B cell (primary cell): ENCODE data around the gene FKBP9. TPM values are rescaled to one million over a fixed set of nuclear protein-coding genes. Genes with fewer than 3 reads are reported as not detected.
"Not testable (repeated sequence)": the region's sequence is repeated elsewhere in the genome, so short reads cannot be mapped to it uniquely, and the experiment has no call there.

ENCODE experiments used
- ATAC-seq: fragments of 200-7000 bp; cut with Tn5 transposase; one replicate; pipeline ENCODE4 v1.10.0; 2021; ENCODE audit warnings: low read depth, mild to moderate bottlenecking, moderate number of reproducible peaks, moderate library complexity
- CTCF ChIA-PET: fragments of 350-600 bp; sonication (Branson Sonifier 250); formaldehyde crosslinking; loops from one replicate; lab custom pipeline; 2021; ENCODE audit warnings: antibody characterized with exemption, inconsistent platforms; lab: Charles Lee
- POLR2A ChIA-PET: fragments of 350-600 bp; sonication (Branson Sonifier 250); formaldehyde crosslinking; loops from one replicate; lab custom pipeline; 2021; ENCODE audit warnings: antibody characterized with exemption; lab: Charles Lee
- DNase-seq: peaks from one replicate; pipeline ENCODE4 v3.0.0; 2013
- H2AFZ ChIP-seq: 2 replicates; pipeline ENCODE4 v1.6.1; 2012; ENCODE audit warnings: mild to moderate bottlenecking, low read depth, low read length; ENCODE audit not compliant: insufficient read depth, poor library complexity, severe bottlenecking
- H3K27ac ChIP-seq, 2 donors: 1 replicate in 1 of 2; 2 replicates in 1 of 2; pipeline ENCODE4 v1.5.1; 2012 to 2013; ENCODE audit warnings: low read length in 2 of 2, mild to moderate bottlenecking in 2 of 2, moderate library complexity in 1 of 2
- H3K27me3 ChIP-seq, 4 experiments: fragments of 200-600 bp in 1 of 4; sonication (generic) in 1 of 4; replicated peaks in 1 of 4; 1 replicate in 2 of 4; 2 replicates in 2 of 4; pipeline versions ENCODE4 v1.6.1 to v1.7.0; 2013 to 2016; ENCODE audit warnings: low read length in 3 of 4, mild to moderate bottlenecking in 2 of 4, mixed read lengths in 1 of 4, moderate library complexity in 1 of 4; ENCODE audit not compliant: insufficient read depth in 4 of 4, control insufficient read depth in 3 of 4; ENCODE audit errors: control extremely low read depth in 1 of 4
- H3K36me3 ChIP-seq, 2 experiments: replicated peaks in 1 of 2; 1 replicate in 1 of 2; 2 replicates in 1 of 2; pipeline versions ENCODE4 v1.6.1 to v1.7.1; 2013; ENCODE audit warnings: low read length in 1 of 2; ENCODE audit not compliant: insufficient read depth in 2 of 2, control insufficient read depth in 1 of 2; ENCODE audit errors: control extremely low read depth in 1 of 2, extremely low read depth in 1 of 2
- H3K4me1 ChIP-seq, 2 donors: fragments of 200-600 bp in 1 of 2; sonication (generic) in 1 of 2; 1 replicate in 1 of 2; 2 replicates in 1 of 2; pipeline versions ENCODE4 v1.5.1 to v1.6.1; 2013 to 2017; ENCODE audit warnings: low read length in 2 of 2; ENCODE audit not compliant: control insufficient read depth in 2 of 2, insufficient read depth in 2 of 2
- H3K4me2 ChIP-seq: replicated peaks from 2 replicates; pipeline ENCODE3; 2012; ENCODE audit warnings: mild to moderate bottlenecking, low read depth, low read length; ENCODE audit not compliant: poor library complexity, severe bottlenecking
- H3K4me3 ChIP-seq, 5 experiments: fragments of 200-600 bp in 1 of 5; sonication (generic) in 1 of 5; 1 replicate in 3 of 5; 2 replicates in 2 of 5; pipeline versions ENCODE4 v1.5.1 to v1.7.0; 2011 to 2016; ENCODE audit warnings: low read length in 4 of 5, mild to moderate bottlenecking in 4 of 5, low read depth in 2 of 5, control low read depth in 1 of 5, moderate library complexity in 1 of 5; ENCODE audit not compliant: insufficient read depth in 1 of 5; ENCODE audit errors: control extremely low read depth in 1 of 5, extremely low read depth in 1 of 5
- H3K79me2 ChIP-seq: fragments of 200-600 bp; sonication (generic); one replicate; pipeline ENCODE4 v1.6.0; 2016; ENCODE audit warnings: low read length; ENCODE audit not compliant: control insufficient read depth, insufficient read depth
- H3K9ac ChIP-seq: fragments of 200-600 bp; sonication (generic); 2 replicates; pipeline ENCODE4 v1.6.1; 2017; ENCODE audit warnings: mild to moderate bottlenecking, low read length, moderate library complexity
- H3K9me3 ChIP-seq, 3 donors: one replicate each; pipeline versions ENCODE4 v1.6.1 to v1.7.1; 2013; ENCODE audit warnings: low read length in 2 of 3; ENCODE audit not compliant: control insufficient read depth in 2 of 3, insufficient read depth in 1 of 3; ENCODE audit errors: control extremely low read depth in 1 of 3
- H4K20me1 ChIP-seq: 2 replicates; pipeline ENCODE4 v1.6.0; 2012; ENCODE audit warnings: mild to moderate bottlenecking, low read length; ENCODE audit not compliant: insufficient read depth, control insufficient read depth, poor library complexity, severe bottlenecking
- H3K27ac Mint-ChIP-seq: one replicate; pipeline ENCODE4 v1.8.0; 2021; ENCODE audit warnings: mixed read lengths
- H3K27me3 Mint-ChIP-seq: one replicate; pipeline ENCODE4 v1.8.0; 2021; ENCODE audit warnings: mixed read lengths
- H3K4me1 Mint-ChIP-seq: one replicate; pipeline ENCODE4 v1.8.0; 2021; ENCODE audit warnings: mixed read lengths
- H3K4me3 Mint-ChIP-seq: one replicate; pipeline ENCODE4 v1.8.0; 2021; ENCODE audit warnings: mixed read lengths
- H3K9me3 Mint-ChIP-seq: one replicate; pipeline ENCODE4 v1.8.0; 2022; ENCODE audit warnings: mixed read lengths; ENCODE audit not compliant: insufficient read depth
- WGBS: methylation state at CpG from one replicate; pipeline ENCODE4 v1.1.5; 2013; ENCODE audit warnings: missing lambda C conversion rate; ENCODE audit not compliant: insufficient coverage; 5-methylcytosine and 5-hydroxymethylcytosine counted together
- intact Hi-C: fragments of 100-400 bp; cut with micrococcal nuclease; formaldehyde crosslinking; loops from one replicate; pipeline ENCODE4 v1.10.0; 2022
- polyA plus RNA-seq: library from polyadenylated mRNA; depleted of rRNA; stranded (reverse); fragments of >200 nt; gene quantifications from 2 replicates; pipeline ENCODE4 v1.2.3, GENCODE V29; 2012
- total RNA-seq, 2 donors: library from RNA; stranded (reverse); fragments of 120-200 nt in 1 of 2; gene quantifications; 1 replicate in 1 of 2; 2 replicates in 1 of 2; pipeline versions ENCODE4 v1.2.3 to v1.2.4, GENCODE V29; 2013 to 2022

The FKBP9 gene
- total and polyA plus RNA-seq, 2 donors (not counting 1 experiment from before 2014, with no cell fraction given), result 0.52 to 0.98 TPM

- H3K9me3 Mint-ChIP-seq, H3K9ac ChIP-seq, H3K27me3 ChIP-seq, POLR2A ChIA-PET, H3K9me3 ChIP-seq, H3K4me1 ChIP-seq, H2AFZ ChIP-seq, H3K79me2 ChIP-seq, H4K20me1 ChIP-seq, H3K4me3 Mint-ChIP-seq, H3K27me3 Mint-ChIP-seq, H3K4me2 ChIP-seq, ATAC-seq, DNase-seq, H3K4me3 ChIP-seq, intact Hi-C loops, H3K36me3 ChIP-seq, H3K4me1 Mint-ChIP-seq, H3K27ac ChIP-seq, H3K27ac Mint-ChIP-seq: not testable (repeated sequence)
- WGBS, result no CpG with 5 or more reads among the region's 4 CpGs
- CTCF ChIA-PET, result interaction anchor here (4.0 kb wide), 1 partner anchor 141 kb away, joined by 27 read pairs; the partner anchor contains the start of gene RP9
These were observed 10.0 kb downstream of the FKBP9 start for GRCh38 chr7:32967268-32967582.

- H3K9me3 ChIP-seq, H3K27me3 Mint-ChIP-seq, H3K4me3 Mint-ChIP-seq, H2AFZ ChIP-seq, DNase-seq, H3K4me1 ChIP-seq, H3K9me3 Mint-ChIP-seq, H3K4me1 Mint-ChIP-seq, H3K27me3 ChIP-seq, POLR2A ChIA-PET, H4K20me1 ChIP-seq, H3K36me3 ChIP-seq, H3K9ac ChIP-seq, H3K4me2 ChIP-seq, H3K79me2 ChIP-seq, H3K27ac Mint-ChIP-seq, intact Hi-C loops, CTCF ChIA-PET, ATAC-seq, H3K4me3 ChIP-seq, H3K27ac ChIP-seq: not testable (repeated sequence)
- WGBS, result no CpG with 5 or more reads among the region's 3 CpGs
These were observed 14.7 kb downstream of the FKBP9 start for GRCh38 chr7:32971967-32972366.

GRCh38 chr7:32977159-32977558 is 19.9 kb downstream of the FKBP9 start:
- ATAC-seq, H3K9me3 Mint-ChIP-seq: not testable (repeated sequence)

GRCh38 chr7:32979246-32979645 is 22.0 kb downstream of the FKBP9 start:
- POLR2A ChIA-PET, H3K9ac ChIP-seq, DNase-seq, H3K4me1 ChIP-seq, H3K79me2 ChIP-seq, H3K4me3 Mint-ChIP-seq, H3K27me3 ChIP-seq, H3K4me1 Mint-ChIP-seq, H3K4me2 ChIP-seq, H2AFZ ChIP-seq, H3K36me3 ChIP-seq, H3K27ac Mint-ChIP-seq, H3K27ac ChIP-seq, H3K27me3 Mint-ChIP-seq, H3K4me3 ChIP-seq, H3K9me3 Mint-ChIP-seq, H3K9me3 ChIP-seq, ATAC-seq, CTCF ChIA-PET, H4K20me1 ChIP-seq, intact Hi-C loops: not testable (repeated sequence)
- WGBS, result no CpG with 5 or more reads among the region's 6 CpGs

More at GRCh38 chr7:32977159-32977558, 19.9 kb downstream of the FKBP9 start:
- WGBS, result 97% methylated on average over 2 of the region's 2 CpGs
- H3K27ac ChIP-seq, H3K27me3 Mint-ChIP-seq, H3K27me3 ChIP-seq, H3K4me1 ChIP-seq, H3K9ac ChIP-seq, DNase-seq, H2AFZ ChIP-seq, H3K4me3 ChIP-seq, POLR2A ChIA-PET, H3K4me1 Mint-ChIP-seq, H3K4me3 Mint-ChIP-seq, H3K36me3 ChIP-seq, H3K27ac Mint-ChIP-seq, CTCF ChIA-PET, H3K79me2 ChIP-seq, H4K20me1 ChIP-seq, H3K9me3 ChIP-seq, H3K4me2 ChIP-seq, intact Hi-C loops: not testable (repeated sequence)
